Naive thymus-derived CD4-positive, alpha-beta T cell (primary cell): ENCODE measurements around the gene ECI1. TPM values are rescaled to one million over a fixed set of nuclear protein-coding genes. Genes with fewer than 3 reads are reported as not detected.

ENCODE experiments used
- ATAC-seq: fragments of 150-1000 bp; cut with Tn5 transposase; 2 replicates; pipeline ENCODE4 v1.10.0; 2021; ENCODE audit warnings: mild to moderate bottlenecking, moderate library complexity
- CTCF ChIA-PET: fragments of 350-600 bp; sonication (Branson Sonifier 250); formaldehyde crosslinking; loops from one replicate; lab custom pipeline; 2021; ENCODE audit warnings: antibody characterized with exemption; lab: Charles Lee
- POLR2A ChIA-PET: fragments of 350-600 bp; sonication (Branson Sonifier 250); formaldehyde crosslinking; loops from one replicate; lab custom pipeline; 2021; ENCODE audit warnings: antibody characterized with exemption, inconsistent platforms; lab: Charles Lee
- DNase-seq, 9 donors: peaks; one replicate each; pipeline versions ENCODE4 v3.0.0 to v3.0.0-alpha.2; 2020 to 2022; ENCODE audit warnings: mixed read lengths in 1 of 9
- H3K27ac ChIP-seq: one replicate; pipeline ENCODE4 v1.7.0; 2013; ENCODE audit warnings: mild to moderate bottlenecking, low read depth, low read length, moderate library complexity
- H3K27me3 ChIP-seq, 2 donors: one replicate each; pipeline ENCODE4 v1.7.0; 2013; ENCODE audit warnings: low read length in 2 of 2, mild to moderate bottlenecking in 2 of 2, moderate library complexity in 2 of 2; ENCODE audit not compliant: control insufficient read depth in 2 of 2, insufficient read depth in 2 of 2
- H3K36me3 ChIP-seq, 3 experiments: 1 replicate in 2 of 3; 2 replicates in 1 of 3; pipeline ENCODE4 v1.7.0; 2013; ENCODE audit warnings: low read length in 3 of 3, mild to moderate bottlenecking in 3 of 3, moderate library complexity in 1 of 3; ENCODE audit not compliant: insufficient read depth in 3 of 3, control insufficient read depth in 2 of 3
- H3K4me1 ChIP-seq, 2 donors: one replicate each; pipeline ENCODE4 v1.7.0; 2013; ENCODE audit warnings: low read length in 2 of 2, mild to moderate bottlenecking in 2 of 2, moderate library complexity in 1 of 2; ENCODE audit not compliant: control insufficient read depth in 2 of 2, insufficient read depth in 2 of 2
- H3K4me3 ChIP-seq: 2 replicates; pipeline ENCODE4 v1.7.0; 2013; ENCODE audit warnings: mild to moderate bottlenecking, low read length
- H3K9me3 ChIP-seq, 3 experiments: 1 replicate in 2 of 3; 2 replicates in 1 of 3; pipeline ENCODE4 v1.7.0; 2013; ENCODE audit warnings: low read length in 3 of 3; ENCODE audit not compliant: control insufficient read depth in 2 of 3
- H3K27ac Mint-ChIP-seq, 9 donors: one replicate each; pipeline ENCODE4 v1.8.0; 2020 to 2022; ENCODE audit warnings: mixed read lengths in 9 of 9, mild to moderate bottlenecking in 8 of 9, moderate library complexity in 5 of 9, inconsistent platforms in 2 of 9
- H3K27me3 Mint-ChIP-seq, 5 donors: one replicate each; pipeline ENCODE4 v1.8.0; 2021 to 2022; ENCODE audit warnings: mixed read lengths in 5 of 5, mild to moderate bottlenecking in 1 of 5
- H3K36me3 Mint-ChIP-seq, 5 donors: one replicate each; pipeline ENCODE4 v1.8.0; 2020 to 2022; ENCODE audit warnings: mixed read lengths in 5 of 5, mild to moderate bottlenecking in 3 of 5, inconsistent platforms in 1 of 5
- H3K4me1 Mint-ChIP-seq, 7 donors: one replicate each; pipeline ENCODE4 v1.8.0; 2020 to 2022; ENCODE audit warnings: mixed read lengths in 7 of 7, mild to moderate bottlenecking in 3 of 7, inconsistent platforms in 1 of 7
- H3K4me3 Mint-ChIP-seq, 10 donors: one replicate each; pipeline ENCODE4 v1.8.0; 2020 to 2022; ENCODE audit warnings: mild to moderate bottlenecking in 10 of 10, mixed read lengths in 10 of 10, moderate library complexity in 6 of 10, inconsistent platforms in 2 of 10
- H3K9me3 Mint-ChIP-seq, 11 donors: one replicate each; pipeline ENCODE4 v1.8.0; 2020 to 2022; ENCODE audit warnings: mixed read lengths in 11 of 11, mild to moderate bottlenecking in 4 of 11, inconsistent platforms in 1 of 11, moderate library complexity in 1 of 11
- intact Hi-C, 2 donors: fragments of 100-400 bp; cut with micrococcal nuclease; formaldehyde crosslinking; loops; one replicate each; pipeline ENCODE4 v1.15.1; 2023
- polyA plus RNA-seq, 2 donors: library from polyadenylated mRNA; unstranded; fragments of 300-500 nt; fragmentation: Illumina TruSeq; gene quantifications; one replicate each; pipeline ENCODE4 v1.2.3, GENCODE V29; 2021
- total RNA-seq, 6 experiments: library from RNA in 5 of 6; stranded (reverse) in 5 of 6; gene quantifications; 1 replicate in 5 of 6; 2 replicates in 1 of 6; pipeline ENCODE4 v1.2.3 and lab custom pipeline; 2021 to 2026

ECI1 gene
- total and polyA plus RNA-seq, 7 experiments from 2014 or later = 19.9 to 44.2 (median 28.6) TPM

GRCh38 chr16:2256531-2257140 lies 5.2 kb upstream of the ECI1 start:
- Mint-ChIP-seq H3K36me3 (peaks cover 8 to 36% (median 18%) of the 10 kb centered on the region in 5 donors), H3K9me3 (no peaks in the 10 kb centered on the region), H3K27ac (peak overlapping the region in 3 of 9 donors; percentile 25 to 56 (median 41)), H3K4me1 (peaks cover 0 to 8% (median 0%) of the 10 kb centered on the region in 7 donors), H3K27me3 (no peaks in the 10 kb centered on the region), H3K4me3 (no peak overlapping the region)
- ChIA-PET CTCF (interaction anchor here (0.6 kb wide), 1 partner anchor 9 kb away, joined by 3 read pairs; no protein-coding TSS in a partner anchor), POLR2A (interaction anchor here (1.6 kb wide), 1 partner anchor 12 kb away, joined by 6 read pairs; no protein-coding TSS in a partner anchor)
- intact Hi-C loops = no loop called here
- Histone ChIP-seq H3K4me3 (no peak overlapping the region), H3K27me3 (no peaks in the 10 kb centered on the region), H3K4me1 (no peaks in the 10 kb centered on the region), H3K9me3 (no peaks in the 10 kb centered on the region), H3K36me3 (peaks cover 22 to 78% (median 25%) of the 10 kb centered on the region in 3 experiments), H3K27ac (no peak overlapping the region)
- ATAC-seq (no peak), DNase-seq (no peak)

GRCh38 chr16:2253293-2253692 lies 1.9 kb upstream of the ECI1 start:
- intact Hi-C loops = loop anchor here in 1 of 2 donors (5.0 kb wide), 1 partner anchor 96 kb away; the partner anchor contains the start of gene TRAF7
- peak overlapping the region in 3 of 10 donors; percentile 10 to 80 (median 20) for H3K4me3 Mint-ChIP-seq
- no peak overlapping the region for H3K4me3 ChIP-seq
- H3K4me1 Mint-ChIP-seq = peaks cover 0 to 15% (median 7%) of the 10 kb centered on the region in 7 donors
- peaks cover 7% of the 10 kb centered on the region in 2 donors for H3K4me1 ChIP-seq
- peaks cover 9 to 50% (median 19%) of the 10 kb centered on the region in 3 experiments for H3K36me3 ChIP-seq
- ChIA-PET CTCF (interaction anchor here (0.6 kb wide), 1 partner anchor 166 kb away, joined by 3 read pairs; no protein-coding TSS in a partner anchor), POLR2A (interaction anchor here (0.9 to 1.1 kb wide), 2 partner anchors 38 to 499 kb away, joined by 3 read pairs; partner anchors contain the start of genes PGP and SRRM2)
- H3K9me3 Mint-ChIP-seq = no peaks in the 10 kb centered on the region
- H3K27me3 ChIP-seq = no peaks in the 10 kb centered on the region
- no peaks in the 10 kb centered on the region for H3K9me3 ChIP-seq
- ATAC-seq (no peak), DNase-seq (no peak)
- no peak overlapping the region for H3K27ac ChIP-seq
- H3K27ac Mint-ChIP-seq = peak overlapping the region in 4 of 9 donors; percentile 68 to 89 (median 76)
- H3K27me3 Mint-ChIP-seq = no peaks in the 10 kb centered on the region
- peaks cover 7 to 29% (median 13%) of the 10 kb centered on the region in 5 donors for H3K36me3 Mint-ChIP-seq

GRCh38 chr16:2252806-2253148 lies 1.4 kb upstream of the ECI1 start:
- Histone ChIP-seq H3K4me1 (peaks cover 7% of the 10 kb centered on the region in 2 donors), H3K4me3 (no peak overlapping the region), H3K9me3 (no peaks in the 10 kb centered on the region), H3K27ac (no peak overlapping the region), H3K36me3 (peaks cover 9 to 44% (median 14%) of the 10 kb centered on the region in 3 experiments), H3K27me3 (no peaks in the 10 kb centered on the region)
- H3K36me3 Mint-ChIP-seq = peaks cover 7 to 25% (median 13%) of the 10 kb centered on the region in 5 donors
- ATAC-seq = no peak
- H3K27me3 Mint-ChIP-seq = no peaks in the 10 kb centered on the region
- ChIA-PET CTCF (interaction anchor here (0.6 to 2.5 kb wide), 3 partner anchors 43 to 166 kb away, joined by 3 to 32 read pairs (median 3); partner anchors contain the start of gene CASKIN1), POLR2A (interaction anchor here (1.1 to 2.0 kb wide), 5 partner anchors 10 to 248 kb away, joined by 3 to 9 read pairs (median 5); partner anchors contain the start of genes PGP and TRAF7)
- no peak for DNase-seq
- H3K9me3 Mint-ChIP-seq = no peaks in the 10 kb centered on the region
- intact Hi-C loops = loop anchor here in 1 of 2 donors (5.0 kb wide), 1 partner anchor 95 kb away; the partner anchor contains the start of gene TRAF7
- peaks cover 0 to 15% (median 7%) of the 10 kb centered on the region in 7 donors for H3K4me1 Mint-ChIP-seq
- peak overlapping the region in 5 of 10 donors; percentile 10 to 80 (median 32) for H3K4me3 Mint-ChIP-seq
- H3K27ac Mint-ChIP-seq = peak overlapping the region; percentile 31 to 89 (median 70)

- DNase-seq (peak in 6 of 9 donors; percentile 25 to 49 (median 41)), ATAC-seq (peak; percentile 28)
- intact Hi-C loops = loop anchor here (1.0 to 5.0 kb wide), 8 partner anchors 18 to 237 kb away; partner anchors contain the start of genes E4F1 (in 2 of the 2), RNPS1 (in 2 of the 2), MLST8 (in 1 of the 2) and TRAF7 (in 1 of the 2)
- Mint-ChIP-seq H3K27ac (peak overlapping the region; percentile 85 to 94 (median 91)), H3K4me3 (peak overlapping the region; percentile 85 to 94 (median 89)), H3K27me3 (no peaks in the 10 kb centered on the region), H3K9me3 (no peaks in the 10 kb centered on the region), H3K36me3 (peaks cover 0 to 19% (median 6%) of the 10 kb centered on the region in 5 donors), H3K4me1 (peaks cover 0 to 8% (median 6%) of the 10 kb centered on the region in 7 donors)
- Histone ChIP-seq H3K27me3 (no peaks in the 10 kb centered on the region), H3K4me3 (peak overlapping the region; percentile 62), H3K27ac (peak overlapping the region; percentile 76), H3K4me1 (peaks cover 7% of the 10 kb centered on the region in 2 donors), H3K9me3 (no peaks in the 10 kb centered on the region), H3K36me3 (peaks cover 0 to 34% (median 5%) of the 10 kb centered on the region in 3 experiments)
- ChIA-PET CTCF (interaction anchor here (0.6 to 2.5 kb wide), 4 partner anchors 52 to 110 kb away, joined by 3 to 32 read pairs (median 4); partner anchors contain the start of gene CASKIN1), POLR2A (interaction anchor here (1.0 to 2.0 kb wide), 7 partner anchors 19 to 96 kb away, joined by 4 to 9 read pairs (median 4); partner anchors contain the start of gene TRAF7)
Observed at GRCh38 chr16:2250652-2251295, 613 bp downstream of the ECI1 start.

GRCh38 chr16:2246301-2246885 lies 5.0 kb downstream of the ECI1 start:
- Mint-ChIP-seq H3K4me3 (no peak overlapping the region), H3K9me3 (no peaks in the 10 kb centered on the region), H3K27ac (no peak overlapping the region), H3K27me3 (no peaks in the 10 kb centered on the region), H3K36me3 (peaks cover 0 to 10% (median 0%) of the 10 kb centered on the region in 5 donors), H3K4me1 (peaks cover 0 to 12% (median 7%) of the 10 kb centered on the region in 7 donors)
- Histone ChIP-seq H3K9me3 (no peaks in the 10 kb centered on the region), H3K27ac (no peak overlapping the region), H3K36me3 (peaks cover 0 to 46% (median 0%) of the 10 kb centered on the region in 3 experiments), H3K27me3 (no peaks in the 10 kb centered on the region), H3K4me1 (peaks cover 7% of the 10 kb centered on the region in 2 donors), H3K4me3 (no peak overlapping the region)
- ATAC-seq (no peak), DNase-seq (no peak)
- intact Hi-C loops = no loop called here
- ChIA-PET CTCF (no interaction called here), POLR2A (interaction anchor here (0.6 kb wide), 1 partner anchor 32 kb away, joined by 3 read pairs; the partner anchor contains the start of gene PGP)
